GM12878 (cell line): ENCODE measurements around the gene CLDN4. TPM values are rescaled to one million over a fixed set of nuclear protein-coding genes. Genes with fewer than 3 reads are reported as not detected.

Experiments
- ATAC-seq: fragments of 200-7000 bp; cut with Tn5 transposase; 3 replicates; pipeline ENCODE4 v1.9.1; 2020; ENCODE audit warnings: mild to moderate bottlenecking, moderate library complexity
- BruUV-seq: library from RNA; stranded (reverse); fragments of 400-500 nt; replicated peaks from 2 replicates; lab custom pipeline; 2021; lab: Mats Ljungman, UMichigan
- CTCF ChIA-PET: fragments of 300-600 bp; sonication (Branson Sonifier 250); formaldehyde crosslinking; extraction: SDS; loops from one replicate; lab custom pipeline; 2021; ENCODE audit warnings: inconsistent platforms; lab: Yijun Ruan, JAX
- POLR2A ChIA-PET: fragments of 350-600 bp; formaldehyde crosslinking; extraction: SDS; loops from one replicate; lab custom pipeline; 2021; ENCODE audit warnings: inconsistent platforms; lab: Charles Lee
- RAD21 ChIA-PET: fragments of 300-600 bp; sonication (Branson Sonifier 250); formaldehyde crosslinking; loops from one replicate; lab custom pipeline; 2023; ENCODE audit warnings: antibody characterized with exemption; ENCODE audit not compliant: unreplicated experiment; lab: Charles Lee
- SMC1A ChIA-PET: fragments of 300-600 bp; sonication (Branson Sonifier 250); formaldehyde crosslinking; loops from one replicate; lab custom pipeline; 2023; ENCODE audit not compliant: unreplicated experiment, uncharacterized antibody; lab: Charles Lee
- DNase-seq: peaks from one replicate; pipeline ENCODE4 v3.0.0-alpha.2; 2011; ENCODE audit warnings: low read depth, low spot score
- FAIRE-seq: peaks from 3 replicates; lab custom pipeline; 2011; peaks lifted over from hg19 to GRCh38; lab: Jason Lieb, UNC
- H2AFZ ChIP-seq: 2 replicates; pipeline ENCODE4 v1.6.0; 2011; ENCODE audit warnings: low read depth, low read length, control low read depth; ENCODE audit not compliant: control insufficient read depth
- H3K27ac ChIP-seq: 2 replicates; pipeline ENCODE4 v1.5.1; 2011; ENCODE audit warnings: control low read depth; ENCODE audit not compliant: control insufficient read depth, insufficient read depth
- H3K27me3 ChIP-seq, 2 experiments: replicated peaks in 1 of 2; 2 replicates each; pipeline versions ENCODE4 v1.6.0 to v1.6.1; 2011; ENCODE audit warnings: low read length in 1 of 2; ENCODE audit not compliant: control insufficient read depth in 2 of 2, insufficient read depth in 2 of 2
- H3K36me3 ChIP-seq, 2 experiments: 2 replicates each; pipeline ENCODE4 v1.5.1; 2011; ENCODE audit warnings: low read length in 1 of 2; ENCODE audit not compliant: control insufficient read depth in 2 of 2, insufficient read depth in 2 of 2
- H3K4me1 ChIP-seq: 2 replicates; pipeline ENCODE4 v1.6.1; 2011; ENCODE audit warnings: mild to moderate bottlenecking, low read length, moderate library complexity, mixed read lengths; ENCODE audit not compliant: control insufficient read depth, insufficient read depth
- H3K4me2 ChIP-seq: 2 replicates; pipeline ENCODE4 v1.6.0; 2011; ENCODE audit warnings: control low read depth; ENCODE audit not compliant: control insufficient read depth, insufficient read depth
- H3K4me3 ChIP-seq: fragments of 200-600 bp; sonication (generic); 2 replicates; pipeline ENCODE4 v1.5.1; 2016
- H3K79me2 ChIP-seq: 2 replicates; pipeline ENCODE4 v1.6.0; 2011; ENCODE audit warnings: low read length; ENCODE audit not compliant: control insufficient read depth, insufficient read depth
- H3K9ac ChIP-seq: 2 replicates; pipeline ENCODE4 v1.8.0; 2011; ENCODE audit warnings: low read length, control low read depth, mixed read lengths; ENCODE audit not compliant: control insufficient read depth, insufficient read depth
- H3K9me3 ChIP-seq: replicated peaks from 3 replicates; pipeline ENCODE4 v1.5.1; 2011; ENCODE audit warnings: mild to moderate bottlenecking, low read length; ENCODE audit not compliant: control insufficient read depth, insufficient read depth
- H4K20me1 ChIP-seq: 2 replicates; pipeline ENCODE4 v1.6.0; 2011; ENCODE audit not compliant: control insufficient read depth, insufficient read depth
- BCL11A ChIP-seq: IDR thresholded peaks from 2 replicates; pipeline ENCODE4 v1.6.1; 2011; ENCODE audit warnings: low read depth, low read length
- CHD4 ChIP-seq: fragments of 200-600 bp; sonication (generic); IDR thresholded peaks from 2 replicates; pipeline ENCODE4 v1.6.1; 2016; ENCODE audit warnings: mild to moderate bottlenecking
- NR2F1 ChIP-seq: fragments of 450-650 bp; conservative IDR thresholded peaks from 2 replicates; pipeline ENCODE4 v1.6.1; 2017; ENCODE audit warnings: mild to moderate bottlenecking
- NRF1 ChIP-seq: conservative IDR thresholded peaks from 2 replicates; pipeline ENCODE4 v1.6.1; 2011; ENCODE audit warnings: mild to moderate bottlenecking, low read depth, low read length, improper control_type of control experiment
- PML ChIP-seq: IDR thresholded peaks from 2 replicates; pipeline ENCODE4 v1.6.1; 2012; ENCODE audit warnings: low read length, inconsistent platforms
- POU2F2 ChIP-seq: IDR thresholded peaks from 3 replicates; pipeline ENCODE4 v1.6.1; 2011; ENCODE audit warnings: low read depth, mild to moderate bottlenecking, low read length, borderline replicate concordance
- RAD51 ChIP-seq: fragments of 450-650 bp; IDR thresholded peaks from 2 replicates; pipeline ENCODE4 v1.6.1; 2016; ENCODE audit warnings: moderate library complexity, mild to moderate bottlenecking, inconsistent platforms
- STAT3 ChIP-seq: IDR thresholded peaks from 2 replicates; pipeline ENCODE4 v1.6.1; 2011; ENCODE audit warnings: low read depth, low read length, improper control_type of control experiment
- WGBS: methylation state at CpG from one replicate; pipeline ENCODE4 v1.1.6; 2016; ENCODE audit warnings: low lambda C conversion rate; ENCODE audit not compliant: insufficient replicate concordance, insufficient coverage; ENCODE audit errors: missing lambda C conversion rate; 5-methylcytosine and 5-hydroxymethylcytosine counted together
- in situ Hi-C: fragments of 300-500 bp; cut with MboI; formaldehyde crosslinking; loops from 9 replicates; pipeline ENCODE4 v1.14.3; 2018; ENCODE audit warnings: mixed read lengths
- intact Hi-C: fragments of 100-400 bp; cut with micrococcal nuclease; formaldehyde crosslinking; loops from one replicate; pipeline ENCODE4 v1.14.2; 2022; ENCODE audit not compliant: unreplicated experiment
- polyA plus RNA-seq, 11 experiments: library from polyadenylated mRNA; depleted of rRNA in 4 of 11; unstranded in 6 of 11; stranded (reverse) in 5 of 11; fragments of >200 nt; fragmentation: Nextera tagmentation in 4 of 11; fragmentation: Illumina TruSeq in 1 of 11; extraction: Ambion mirVana in 4 of 11; extraction: Trizol in 1 of 11; gene quantifications; 1 replicate in 1 of 11; 2 replicates in 10 of 11; pipeline versions ENCODE4 v1.2.1 to v1.2.3, GENCODE V29; 2011 to 2016; ENCODE audit warnings: inconsistent platforms in 2 of 11, missing spikeins in 2 of 11, low read depth in 1 of 11
- total RNA-seq, 4 experiments: library from RNA; depleted of rRNA in 3 of 4; stranded (reverse); fragments of >200 nt in 3 of 4; fragmentation: Illumina TruSeq in 1 of 4; extraction: Trizol in 1 of 4; gene quantifications; 2 replicates each; pipeline versions ENCODE4 v1.2.1 to v1.2.3, GENCODE V29; 2013 to 2021

Gene CLDN4
- total and polyA plus RNA-seq, 10 of the 15 experiments (the other 5 are each of a cell fraction or from before 2014, with no cell fraction given): 0.04 to 0.38 (median 0.06) TPM; not detected in 6

DNA sequence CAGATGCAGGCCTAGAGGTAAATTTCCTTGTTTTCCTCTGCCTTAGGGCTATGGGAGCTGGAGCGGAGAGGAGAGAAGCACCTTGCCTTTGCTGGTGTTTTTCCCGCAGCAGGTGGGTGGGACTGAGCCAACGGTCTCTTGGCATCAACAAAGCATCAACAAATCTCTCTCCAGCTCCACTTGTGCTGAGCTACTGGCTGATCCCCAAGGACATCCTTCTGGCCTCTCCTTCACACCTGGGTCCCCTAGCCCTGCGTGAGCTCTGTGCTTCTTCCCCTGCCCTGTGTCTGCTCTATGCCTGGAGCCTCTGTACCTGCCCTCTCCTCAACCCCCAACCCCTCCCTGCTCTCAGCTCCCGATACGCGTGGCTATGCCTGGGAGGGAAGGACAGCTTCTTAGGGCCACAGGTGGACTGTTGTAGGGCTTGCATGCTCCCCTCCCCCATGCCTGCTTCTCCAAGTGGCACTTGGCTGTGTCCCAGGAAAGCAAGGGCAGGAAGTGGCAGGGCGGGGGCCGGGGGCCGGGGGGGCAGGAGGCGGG lies 3.2 kb upstream of the CLDN4 start:
- H3K36me3 ChIP-seq: no peaks in the 10 kb centered on the region
- CTCF ChIA-PET: interaction anchor here (2.3 kb wide), 1 partner anchor 27 kb away, joined by 11 read pairs; no protein-coding TSS in a partner anchor
- POLR2A ChIA-PET: no interaction called here
- no peak overlapping the region for H3K4me3 ChIP-seq
- intact Hi-C loops: no loop called here
- in situ Hi-C loops: no loop called here
- FAIRE-seq: no peak
- BruUV-seq: no TSS peak
- H3K4me2 ChIP-seq: no peak overlapping the region
- TF ChIP-seq NRF1: no peak
- TF ChIP-seq STAT3: no peak
- TF ChIP-seq POU2F2: no peak
- no peak for TF ChIP-seq NR2F1
- no peak for TF ChIP-seq BCL11A
- TF ChIP-seq RAD51: no peak
- no peak for TF ChIP-seq CHD4
- no peak for TF ChIP-seq PML
- no peak; the same call in 2 of the 3 replicates for ATAC-seq
- H3K9ac ChIP-seq: no peak overlapping the region
- no peaks in the 10 kb centered on the region for H3K9me3 ChIP-seq
- peaks cover 0 to 3% of the 10 kb centered on the region in 2 experiments; a peak in 1 of 4 replicates for H3K27me3 ChIP-seq
- DNase-seq: no peak
- 23% methylated on average over 8 of the region's 11 CpGs for WGBS
- no peak overlapping the region for H3K27ac ChIP-seq
- RAD21 ChIA-PET: interaction anchor here (0.5 to 1.9 kb wide), 3 partner anchors 13 to 28 kb away, joined by 4 to 10 read pairs (median 5); partner anchors contain the start of gene METTL27
- H3K4me1 ChIP-seq: peaks cover 12% of the 10 kb centered on the region
- no peaks in the 10 kb centered on the region for H4K20me1 ChIP-seq
- SMC1A ChIA-PET: interaction anchor here (3.3 kb wide), 1 partner anchor 27 kb away, joined by 11 read pairs; no protein-coding TSS in a partner anchor
- H2AFZ ChIP-seq: no peak overlapping the region; the same call in 1 of the 2 replicates
- no peaks in the 10 kb centered on the region for H3K79me2 ChIP-seq
